ENCODE results near the gene CD300LG. TPM values are rescaled to one million over a fixed set of nuclear protein-coding genes. Genes with fewer than 3 reads are reported as not detected.
"Not testable (repeated sequence)": the region's sequence is repeated elsewhere in the genome, so short reads cannot be mapped to it uniquely, and the experiment has no call there.

Gene CD300LG, protein sequence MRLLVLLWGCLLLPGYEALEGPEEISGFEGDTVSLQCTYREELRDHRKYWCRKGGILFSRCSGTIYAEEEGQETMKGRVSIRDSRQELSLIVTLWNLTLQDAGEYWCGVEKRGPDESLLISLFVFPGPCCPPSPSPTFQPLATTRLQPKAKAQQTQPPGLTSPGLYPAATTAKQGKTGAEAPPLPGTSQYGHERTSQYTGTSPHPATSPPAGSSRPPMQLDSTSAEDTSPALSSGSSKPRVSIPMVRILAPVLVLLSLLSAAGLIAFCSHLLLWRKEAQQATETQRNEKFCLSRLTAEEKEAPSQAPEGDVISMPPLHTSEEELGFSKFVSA
- polyA plus RNA-seq (2012; ENCODE audit: insufficient read depth, insufficient read length, low read depth): not detected

DNA sequence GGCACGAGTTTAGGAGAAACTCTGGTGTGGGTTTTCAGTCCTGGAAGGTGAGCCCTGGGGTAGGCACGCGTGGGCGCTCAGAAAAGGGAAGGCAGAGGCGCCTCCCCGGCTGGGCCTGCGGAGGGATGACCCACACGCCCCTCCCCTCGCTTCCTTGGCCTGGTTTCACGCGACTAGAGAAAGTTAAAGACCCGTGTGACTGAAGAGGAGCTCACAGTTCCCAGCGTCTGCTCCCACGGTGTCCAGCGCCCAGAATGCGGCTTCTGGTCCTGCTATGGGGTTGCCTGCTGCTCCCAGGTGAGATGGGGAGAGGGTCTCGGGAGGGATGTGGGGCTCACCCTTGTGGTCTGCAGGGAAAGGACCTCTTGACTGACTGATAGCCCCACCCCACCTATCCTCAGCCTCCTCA is at the start of gene CD300LG:
Gene CD300LG, plus strand, starts transcription at position 214 of the 409 bp plus-strand sequence. Its CDS starts 41 bp downstream, at position 255.
- Histone ChIP-seq H3K4me1 (no peaks in the 10 kb centered on the region), H3K36me3 (no peaks in the 10 kb centered on the region), H3K4me3 (ENCODE audit: low read depth, low read length) (no peak within 1 kb of the TSS), H3K9me3 (no peaks in the 10 kb centered on the region), H3K27me3 (no peaks in the 10 kb centered on the region)
- TF ChIP-seq, protein P1, sequence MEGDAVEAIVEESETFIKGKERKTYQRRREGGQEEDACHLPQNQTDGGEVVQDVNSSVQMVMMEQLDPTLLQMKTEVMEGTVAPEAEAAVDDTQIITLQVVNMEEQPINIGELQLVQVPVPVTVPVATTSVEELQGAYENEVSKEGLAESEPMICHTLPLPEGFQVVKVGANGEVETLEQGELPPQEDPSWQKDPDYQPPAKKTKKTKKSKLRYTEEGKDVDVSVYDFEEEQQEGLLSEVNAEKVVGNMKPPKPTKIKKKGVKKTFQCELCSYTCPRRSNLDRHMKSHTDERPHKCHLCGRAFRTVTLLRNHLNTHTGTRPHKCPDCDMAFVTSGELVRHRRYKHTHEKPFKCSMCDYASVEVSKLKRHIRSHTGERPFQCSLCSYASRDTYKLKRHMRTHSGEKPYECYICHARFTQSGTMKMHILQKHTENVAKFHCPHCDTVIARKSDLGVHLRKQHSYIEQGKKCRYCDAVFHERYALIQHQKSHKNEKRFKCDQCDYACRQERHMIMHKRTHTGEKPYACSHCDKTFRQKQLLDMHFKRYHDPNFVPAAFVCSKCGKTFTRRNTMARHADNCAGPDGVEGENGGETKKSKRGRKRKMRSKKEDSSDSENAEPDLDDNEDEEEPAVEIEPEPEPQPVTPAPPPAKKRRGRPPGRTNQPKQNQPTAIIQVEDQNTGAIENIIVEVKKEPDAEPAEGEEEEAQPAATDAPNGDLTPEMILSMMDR (IDR thresholded peaks at IDR 0.05; ENCODE audit: low read depth, low read length): no peak
- DNase-seq: no peak

DNA sequence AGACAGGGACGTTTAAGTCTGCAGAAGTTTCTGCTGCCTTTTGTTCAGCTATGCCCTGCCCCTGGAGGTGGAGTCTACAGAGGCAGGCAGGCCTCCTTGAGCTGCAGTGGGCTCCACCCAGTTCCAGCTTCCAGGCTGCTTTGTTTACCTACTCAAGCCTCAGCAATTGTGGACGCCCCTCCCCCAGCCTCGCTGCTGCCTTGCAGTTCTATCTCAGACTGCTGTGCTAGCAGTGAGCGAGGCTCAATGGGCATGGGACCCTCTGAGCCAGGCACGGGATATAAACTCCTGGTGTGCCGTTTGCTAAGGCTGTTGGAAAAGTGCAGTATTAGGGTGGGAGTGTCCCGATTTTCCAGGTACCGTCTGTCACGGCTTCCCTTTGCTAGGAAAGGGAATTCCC is 49.0 kb upstream of the CD300LG start:
- not testable (repeated sequence) for DNase-seq, H3K9me3 ChIP-seq

DNA sequence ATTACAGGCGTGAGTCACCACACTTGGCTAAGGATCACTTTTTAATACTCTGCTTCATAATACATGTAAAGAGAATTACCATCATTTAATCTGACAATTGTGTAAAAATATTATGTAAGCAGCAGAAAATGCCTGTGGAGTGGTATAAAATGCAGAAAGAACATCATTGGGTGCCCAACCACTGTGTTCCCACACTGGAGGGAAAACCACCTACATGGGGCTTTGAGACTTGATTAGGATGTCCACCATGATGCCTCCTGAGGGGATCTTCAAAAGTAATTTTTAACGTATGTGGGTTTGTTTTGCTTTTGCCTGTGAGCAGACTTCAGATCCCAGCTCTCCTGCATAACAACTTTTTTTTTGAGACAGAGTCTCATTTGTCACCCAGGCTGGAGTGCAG is 47.9 kb upstream of the CD300LG start:
- DNase-seq: no peak
- H3K4me1 ChIP-seq: no peaks in the 10 kb centered on the region
- H3K4me3 ChIP-seq (ENCODE audit: low read depth, low read length): no peak overlapping the region
- H3K36me3 ChIP-seq: no peaks in the 10 kb centered on the region
- peaks cover 5% of the 10 kb centered on the region for H3K27me3 ChIP-seq
- TF ChIP-seq, protein P1 (IDR thresholded peaks at IDR 0.05; ENCODE audit: low read depth, low read length): no peak
- H3K9me3 ChIP-seq: peaks cover 5% of the 10 kb centered on the region; the same call in 1 of the 2 replicates

More for the DNA sequence above, 49.0 kb upstream of the CD300LG start:
- H3K4me3 ChIP-seq (ENCODE audit: low read depth, low read length); H3K27me3 ChIP-seq; H3K4me1 ChIP-seq; H3K36me3 ChIP-seq: not testable (repeated sequence)

DNA sequence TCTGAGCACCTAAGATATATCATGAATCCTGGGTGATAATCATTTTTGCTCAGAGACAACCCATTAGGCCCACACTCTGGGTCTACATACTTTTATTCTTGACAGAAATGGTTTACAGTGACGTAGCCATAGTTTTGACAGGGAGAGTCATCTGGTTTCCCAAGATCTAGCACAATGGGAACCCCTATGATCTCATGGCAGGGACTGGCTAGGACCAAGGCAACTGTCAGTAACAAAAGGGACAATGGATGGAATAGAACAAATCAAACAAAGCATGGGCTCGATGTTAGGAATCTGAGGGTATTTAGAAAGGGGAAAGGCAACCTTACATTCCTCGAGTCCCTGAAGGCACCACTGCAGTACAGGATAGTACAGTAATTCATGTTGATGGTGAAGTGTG is 46.2 kb upstream of the CD300LG start:
- Histone ChIP-seq H3K4me1 (no peaks in the 10 kb centered on the region), H3K9me3 (peaks cover 5% of the 10 kb centered on the region; the same call in 1 of the 2 replicates), H3K36me3 (no peaks in the 10 kb centered on the region), H3K4me3 (ENCODE audit: low read depth, low read length) (no peak overlapping the region), H3K27me3 (peaks cover 5% of the 10 kb centered on the region)
- TF ChIP-seq, protein P1 (IDR thresholded peaks at IDR 0.05; ENCODE audit: low read depth, low read length): no peak
- no peak for DNase-seq

DNA sequence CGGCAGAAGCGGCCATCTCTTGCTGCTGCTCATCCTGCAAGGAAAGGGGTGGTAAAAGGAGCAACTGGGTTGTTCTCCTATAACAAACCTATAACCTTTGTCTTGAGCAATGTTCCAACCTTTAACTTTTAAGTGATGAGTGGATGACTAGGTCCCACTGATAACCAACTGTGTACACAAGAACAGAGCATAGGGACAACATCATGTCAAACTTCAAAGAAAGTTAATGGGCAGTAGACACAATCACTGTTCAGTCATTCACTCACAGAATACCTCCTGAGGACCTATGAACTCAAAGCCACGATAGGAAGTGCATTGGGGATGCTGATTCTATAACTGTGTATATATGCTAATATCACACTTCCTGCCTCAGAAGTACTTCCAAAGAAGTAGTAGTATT is 45.1 kb upstream of the CD300LG start:
- H3K9me3 ChIP-seq: peaks cover 5% of the 10 kb centered on the region; the same call in 1 of the 2 replicates

DNA sequence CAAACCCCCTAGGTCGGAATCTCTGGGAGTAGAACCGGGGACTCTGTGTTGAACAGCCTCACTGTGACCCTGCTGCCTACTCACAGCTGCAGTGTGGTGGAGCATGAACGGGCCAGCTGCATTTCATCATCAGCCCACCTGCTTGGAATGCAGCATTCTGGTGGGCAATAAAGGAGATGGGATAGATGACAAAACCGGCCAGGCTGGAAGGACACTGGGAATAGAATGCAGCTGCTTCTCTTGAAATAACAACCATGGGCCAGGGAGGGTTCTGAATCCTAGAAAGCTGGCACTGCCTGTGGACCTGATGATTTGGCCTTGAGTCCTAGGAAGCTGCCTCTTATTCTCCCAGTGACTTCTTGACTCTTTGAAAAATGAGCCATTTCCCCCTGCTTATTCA is 43.2 kb upstream of the CD300LG start:
- Histone ChIP-seq H3K9me3 (no peaks in the 10 kb centered on the region), H3K36me3 (no peaks in the 10 kb centered on the region), H3K27me3 (peaks cover 5% of the 10 kb centered on the region), H3K4me1 (no peaks in the 10 kb centered on the region), H3K4me3 (ENCODE audit: low read depth, low read length) (no peak overlapping the region)
- TF ChIP-seq, protein P1 (IDR thresholded peaks at IDR 0.05; ENCODE audit: low read depth, low read length): no peak
- DNase-seq: no peak

More for the DNA sequence above, 45.1 kb upstream of the CD300LG start:
- H3K4me1 ChIP-seq: no peaks in the 10 kb centered on the region
- H3K4me3 ChIP-seq (ENCODE audit: low read depth, low read length): no peak overlapping the region
- H3K36me3 ChIP-seq: no peaks in the 10 kb centered on the region
- TF ChIP-seq, protein P1 (IDR thresholded peaks at IDR 0.05; ENCODE audit: low read depth, low read length): no peak
- DNase-seq: no peak
- H3K27me3 ChIP-seq: peaks cover 5% of the 10 kb centered on the region

Measured in BE2C (cell line).